ENCODE data around the gene OR56A3. TPM values are rescaled to one million over a fixed set of nuclear protein-coding genes. Genes with fewer than 3 reads are reported as not detected.

The OR56A3 gene
- total RNA-seq, 3 donors from 2014 or later (not counting 1 experiment from before 2014, with no cell fraction given): not detected

DNA sequence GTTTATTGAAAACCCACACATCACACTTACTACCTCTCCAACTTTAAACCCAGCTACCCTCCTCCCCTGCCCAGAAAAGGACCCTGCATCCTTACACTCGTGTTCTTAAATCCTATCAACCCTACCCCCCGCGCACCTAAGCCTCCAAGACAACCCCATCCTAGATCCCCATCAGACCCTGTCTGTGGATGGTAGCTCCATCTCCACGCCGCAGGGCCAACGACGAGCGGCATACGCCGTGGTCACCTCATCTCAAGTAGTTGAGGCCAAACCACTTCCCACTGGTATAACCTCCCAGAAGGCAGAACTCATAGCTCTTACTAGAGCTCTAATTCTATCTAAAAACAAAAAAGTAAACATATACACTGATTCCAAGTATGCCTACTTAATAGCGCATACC, 9.4 kb upstream of the OR56A3 start:
- H3K4me3 ChIP-seq (ENCODE audit: low read length): no peak overlapping the region
- H3K27ac ChIP-seq (ENCODE audit: low read length): no peak overlapping the region
- no peaks in the 10 kb centered on the region for H3K36me3 ChIP-seq (ENCODE audit: control insufficient read depth, insufficient read depth, low read length)
- no peaks in the 10 kb centered on the region for H3K4me1 ChIP-seq (ENCODE audit: control insufficient read depth, insufficient read depth, low read length)
- H3K36me3 Mint-ChIP-seq: no peaks in the 10 kb centered on the region
- no peaks in the 10 kb centered on the region for H3K9me3 ChIP-seq (ENCODE audit: control insufficient read depth, insufficient read depth, low read length)
- peaks cover 0 to 3% of the 10 kb centered on the region in 2 donors for H3K27me3 Mint-ChIP-seq (ENCODE audit: low read depth in 2 of 2)
- H3K4me3 Mint-ChIP-seq: no peak overlapping the region
- H3K27ac Mint-ChIP-seq: no peak overlapping the region
- no peaks in the 10 kb centered on the region for H3K27me3 ChIP-seq (ENCODE audit: control insufficient read depth, insufficient read depth, low read length)
- WGBS (ENCODE audit: insufficient coverage): 97% methylated on average over 11 of the region's 11 CpGs
- TF ChIP-seq, protein P1, sequence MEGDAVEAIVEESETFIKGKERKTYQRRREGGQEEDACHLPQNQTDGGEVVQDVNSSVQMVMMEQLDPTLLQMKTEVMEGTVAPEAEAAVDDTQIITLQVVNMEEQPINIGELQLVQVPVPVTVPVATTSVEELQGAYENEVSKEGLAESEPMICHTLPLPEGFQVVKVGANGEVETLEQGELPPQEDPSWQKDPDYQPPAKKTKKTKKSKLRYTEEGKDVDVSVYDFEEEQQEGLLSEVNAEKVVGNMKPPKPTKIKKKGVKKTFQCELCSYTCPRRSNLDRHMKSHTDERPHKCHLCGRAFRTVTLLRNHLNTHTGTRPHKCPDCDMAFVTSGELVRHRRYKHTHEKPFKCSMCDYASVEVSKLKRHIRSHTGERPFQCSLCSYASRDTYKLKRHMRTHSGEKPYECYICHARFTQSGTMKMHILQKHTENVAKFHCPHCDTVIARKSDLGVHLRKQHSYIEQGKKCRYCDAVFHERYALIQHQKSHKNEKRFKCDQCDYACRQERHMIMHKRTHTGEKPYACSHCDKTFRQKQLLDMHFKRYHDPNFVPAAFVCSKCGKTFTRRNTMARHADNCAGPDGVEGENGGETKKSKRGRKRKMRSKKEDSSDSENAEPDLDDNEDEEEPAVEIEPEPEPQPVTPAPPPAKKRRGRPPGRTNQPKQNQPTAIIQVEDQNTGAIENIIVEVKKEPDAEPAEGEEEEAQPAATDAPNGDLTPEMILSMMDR (IDR thresholded peaks at IDR 0.05): no peak
- intact Hi-C loops (cut with micrococcal nuclease): no loop called here
- no peak for ATAC-seq
- H3K9me3 Mint-ChIP-seq: peaks cover 10 to 21% of the 10 kb centered on the region in 2 donors
- H3K4me1 Mint-ChIP-seq: no peaks in the 10 kb centered on the region
- no peak for DNase-seq

DNA sequence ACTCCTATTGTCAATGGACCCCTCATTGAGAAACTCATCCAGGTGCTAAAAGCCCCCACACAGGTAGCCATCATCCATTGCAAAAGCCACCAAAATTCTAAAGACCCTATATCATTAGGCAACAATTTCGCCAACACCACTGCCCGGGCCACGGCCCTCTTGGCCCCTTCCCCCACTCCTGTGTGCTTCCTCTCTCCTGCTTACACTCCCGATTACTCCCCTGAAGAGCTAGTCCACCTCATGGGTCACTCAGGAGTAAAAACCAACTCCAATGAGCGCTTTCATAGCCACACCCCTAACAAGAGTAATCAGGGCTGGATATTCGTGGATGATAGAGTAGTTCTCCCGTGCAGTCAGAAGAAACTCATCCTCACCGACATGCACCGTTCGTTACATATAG, 8.9 kb upstream of the OR56A3 start:
- H3K36me3 ChIP-seq (ENCODE audit: control insufficient read depth, insufficient read depth, low read length): no peaks in the 10 kb centered on the region
- no peaks in the 10 kb centered on the region for H3K4me1 ChIP-seq (ENCODE audit: control insufficient read depth, insufficient read depth, low read length)
- TF ChIP-seq, protein P1 (IDR thresholded peaks at IDR 0.05): no peak
- no peak overlapping the region for H3K27ac ChIP-seq (ENCODE audit: low read length)
- DNase-seq (no peak), ATAC-seq (no peak)
- no peaks in the 10 kb centered on the region for H3K36me3 Mint-ChIP-seq
- no peaks in the 10 kb centered on the region for H3K27me3 ChIP-seq (ENCODE audit: control insufficient read depth, insufficient read depth, low read length)
- intact Hi-C loops (cut with micrococcal nuclease): no loop called here
- peaks cover 0 to 3% of the 10 kb centered on the region in 2 donors for H3K27me3 Mint-ChIP-seq (ENCODE audit: low read depth in 2 of 2)
- no peaks in the 10 kb centered on the region for H3K4me1 Mint-ChIP-seq
- H3K9me3 Mint-ChIP-seq: peaks cover 11 to 21% of the 10 kb centered on the region in 2 donors
- 96% methylated on average over 10 of the region's 10 CpGs for WGBS (ENCODE audit: insufficient coverage)
- H3K4me3 Mint-ChIP-seq: no peak overlapping the region
- no peak overlapping the region for H3K4me3 ChIP-seq (ENCODE audit: low read length)
- no peaks in the 10 kb centered on the region for H3K9me3 ChIP-seq (ENCODE audit: control insufficient read depth, insufficient read depth, low read length)
- H3K27ac Mint-ChIP-seq: no peak overlapping the region

GRCh38 chr11:5937868-5938602, 4.0 kb upstream of the OR56A3 start:
- 93% methylated on average over 39 of the region's 39 CpGs for WGBS (ENCODE audit: insufficient coverage)
- Mint-ChIP-seq H3K27me3 (ENCODE audit: low read depth in 2 of 2) (peaks cover 0 to 19% of the 10 kb centered on the region in 2 donors), H3K4me1 (no peaks in the 10 kb centered on the region), H3K9me3 (peaks cover 2 to 4% of the 10 kb centered on the region in 2 donors), H3K27ac (no peak overlapping the region), H3K36me3 (no peaks in the 10 kb centered on the region), H3K4me3 (no peak overlapping the region)
- Histone ChIP-seq H3K4me3 (ENCODE audit: low read length) (no peak overlapping the region), H3K27ac (ENCODE audit: low read length) (no peak overlapping the region), H3K27me3 (ENCODE audit: control insufficient read depth, insufficient read depth, low read length) (no peaks in the 10 kb centered on the region), H3K9me3 (ENCODE audit: control insufficient read depth, insufficient read depth, low read length) (no peaks in the 10 kb centered on the region), H3K4me1 (ENCODE audit: control insufficient read depth, insufficient read depth, low read length) (no peaks in the 10 kb centered on the region), H3K36me3 (ENCODE audit: control insufficient read depth, insufficient read depth, low read length) (no peaks in the 10 kb centered on the region)
- TF ChIP-seq, protein P1 (IDR thresholded peaks at IDR 0.05): no peak
- intact Hi-C loops (cut with micrococcal nuclease): no loop called here
- DNase-seq (no peak), ATAC-seq (no peak)

DNA sequence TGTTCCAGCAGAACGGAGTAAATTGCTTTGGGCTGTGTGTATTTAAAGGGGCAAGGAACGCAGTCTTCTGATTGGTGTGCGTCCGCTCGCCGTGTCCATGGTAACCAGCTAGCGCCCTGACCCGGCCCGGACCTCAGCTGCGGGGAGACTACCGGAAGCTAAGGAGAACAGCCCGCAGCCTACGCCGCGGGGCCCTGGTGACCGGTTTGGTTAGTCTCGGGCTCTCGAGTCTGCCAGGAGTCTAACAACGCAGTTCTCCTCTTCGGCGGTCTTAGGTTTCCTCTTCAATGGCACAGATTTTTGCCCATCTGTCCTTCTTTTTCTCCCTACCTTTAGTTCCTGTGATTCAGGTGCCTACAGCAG, 3.5 kb upstream of the OR56A3 start:
- Mint-ChIP-seq H3K4me3 (no peak overlapping the region), H3K27me3 (ENCODE audit: low read depth in 2 of 2) (peaks cover 0 to 25% of the 10 kb centered on the region in 2 donors), H3K36me3 (no peaks in the 10 kb centered on the region), H3K27ac (no peak overlapping the region), H3K4me1 (no peaks in the 10 kb centered on the region), H3K9me3 (peaks cover 2 to 4% of the 10 kb centered on the region in 2 donors)
- no peaks in the 10 kb centered on the region for H3K27me3 ChIP-seq (ENCODE audit: control insufficient read depth, insufficient read depth, low read length)
- WGBS (ENCODE audit: insufficient coverage): 79% methylated on average over 21 of the region's 21 CpGs
- TF ChIP-seq, protein P1 (IDR thresholded peaks at IDR 0.05): no peak
- no peaks in the 10 kb centered on the region for H3K36me3 ChIP-seq (ENCODE audit: control insufficient read depth, insufficient read depth, low read length)
- H3K9me3 ChIP-seq (ENCODE audit: control insufficient read depth, insufficient read depth, low read length): no peaks in the 10 kb centered on the region
- no peak for ATAC-seq
- no peak overlapping the region for H3K27ac ChIP-seq (ENCODE audit: low read length)
- intact Hi-C loops (cut with micrococcal nuclease): no loop called here
- no peak overlapping the region for H3K4me3 ChIP-seq (ENCODE audit: low read length)
- no peak for DNase-seq
- H3K4me1 ChIP-seq (ENCODE audit: control insufficient read depth, insufficient read depth, low read length): no peaks in the 10 kb centered on the region

All from natural killer cell (primary cell).